ENCODE measurements around the gene TRPM4. TPM values are rescaled to one million over a fixed set of nuclear protein-coding genes. Genes with fewer than 3 reads are reported as not detected.

The TRPM4 gene
- polyA plus RNA-seq, 1 of the 3 experiments (the other 2 are of a cell fraction) = 20.6 TPM

GRCh38 chr19:49222011-49222410 lies 64.4 kb downstream of the TRPM4 start:
- CTCF ChIA-PET = interaction anchor here (1.0 to 1.8 kb wide), 5 partner anchors 14 to 224 kb away, joined by 3 to 13 read pairs (median 6); no protein-coding TSS in a partner anchor
- H3K27ac ChIP-seq (ENCODE audit: low read depth in 2 of 2, low read length in 1 of 2) = no peak overlapping the region
- H3K27me3 ChIP-seq (ENCODE audit: insufficient read depth) = peaks cover 26% of the 10 kb centered on the region; the same call in 1 of the 2 replicates
- POLR2A ChIA-PET = no interaction called here
- DNase-seq = no peak
- H3K4me2 ChIP-seq = no peak overlapping the region
- no peaks in the 10 kb centered on the region for H3K36me3 ChIP-seq (replicated peaks in 1 of 2; ENCODE audit: control insufficient read depth in 1 of 2, insufficient read depth in 2 of 2, low read length in 1 of 2)
- no peaks in the 10 kb centered on the region for H3K9me3 ChIP-seq
- WGBS (ENCODE audit: low lambda C conversion rate) = 54% methylated on average over 6 of the region's 6 CpGs
- no peaks in the 10 kb centered on the region for H3F3A ChIP-seq (replicated peaks; ENCODE audit: insufficient read depth)
- H2AFZ ChIP-seq (ENCODE audit: low read depth) = no peak overlapping the region
- H3K79me2 ChIP-seq (ENCODE audit: insufficient read depth) = no peaks in the 10 kb centered on the region
- H4K20me1 ChIP-seq (ENCODE audit: insufficient read depth) = no peaks in the 10 kb centered on the region
- no peaks in the 10 kb centered on the region for H3K9me2 ChIP-seq
- TF ChIP-seq GABPA (IDR thresholded peaks at IDR 0.05; ENCODE audit: low read depth) = no peak
- TF ChIP-seq IRF3 (IDR thresholded peaks at IDR 0.05; ENCODE audit: low read depth, low read length) = no peak
- TF ChIP-seq, protein P1, sequence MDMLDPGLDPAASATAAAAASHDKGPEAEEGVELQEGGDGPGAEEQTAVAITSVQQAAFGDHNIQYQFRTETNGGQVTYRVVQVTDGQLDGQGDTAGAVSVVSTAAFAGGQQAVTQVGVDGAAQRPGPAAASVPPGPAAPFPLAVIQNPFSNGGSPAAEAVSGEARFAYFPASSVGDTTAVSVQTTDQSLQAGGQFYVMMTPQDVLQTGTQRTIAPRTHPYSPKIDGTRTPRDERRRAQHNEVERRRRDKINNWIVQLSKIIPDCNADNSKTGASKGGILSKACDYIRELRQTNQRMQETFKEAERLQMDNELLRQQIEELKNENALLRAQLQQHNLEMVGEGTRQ (IDR thresholded peaks at IDR 0.05; ENCODE audit: borderline replicate concordance, low read depth, low read length) = no peak
- no peak overlapping the region for H3K9ac ChIP-seq
- H3K4me3 ChIP-seq (ENCODE audit: low read depth in 2 of 2, low read length in 1 of 2) = no peak overlapping the region
- no peaks in the 10 kb centered on the region; a peak in 1 of 4 replicates for H3K4me1 ChIP-seq (ENCODE audit: control insufficient read depth in 1 of 2, insufficient read depth in 2 of 2, low read depth in 1 of 2, low read length in 1 of 2)

DNA sequence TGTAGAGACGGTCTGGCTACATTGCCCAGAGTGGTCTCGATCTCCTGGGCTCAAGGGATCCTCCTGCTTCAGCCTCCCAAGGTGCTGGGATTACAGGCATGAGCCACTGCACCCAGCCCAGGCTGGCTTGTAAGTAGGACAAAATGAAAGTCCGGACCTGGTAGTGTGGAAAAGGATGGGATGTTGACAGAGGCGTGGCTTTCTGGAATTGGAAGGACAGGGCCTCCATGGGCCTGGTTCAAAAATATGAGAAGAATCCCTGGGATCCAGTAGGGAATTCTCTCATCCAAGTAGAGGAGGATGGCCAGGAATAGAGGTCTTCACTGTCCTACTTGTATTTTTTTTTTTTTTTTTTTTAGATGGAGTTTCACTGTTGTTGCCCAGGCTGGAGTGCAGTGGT lies 64.9 kb downstream of the TRPM4 start:
- H3K9ac ChIP-seq = no peak overlapping the region
- no peaks in the 10 kb centered on the region for H3K9me2 ChIP-seq
- H4K20me1 ChIP-seq (ENCODE audit: insufficient read depth) = no peaks in the 10 kb centered on the region
- H2AFZ ChIP-seq (ENCODE audit: low read depth) = no peak overlapping the region
- no peak for TF ChIP-seq FOSL2 (IDR thresholded peaks at IDR 0.05; ENCODE audit: borderline replicate concordance, low read depth)
- TF ChIP-seq, protein P1 (IDR thresholded peaks at IDR 0.05; ENCODE audit: borderline replicate concordance, low read depth, low read length) = no peak
- H3K36me3 ChIP-seq (replicated peaks in 1 of 2; ENCODE audit: control insufficient read depth in 1 of 2, insufficient read depth in 2 of 2, low read length in 1 of 2) = no peaks in the 10 kb centered on the region
- no peak overlapping the region for H3K4me3 ChIP-seq (ENCODE audit: low read depth in 2 of 2, low read length in 1 of 2)
- H3K27me3 ChIP-seq (ENCODE audit: insufficient read depth) = peaks cover 26% of the 10 kb centered on the region; the same call in 1 of the 2 replicates
- H3K79me2 ChIP-seq (ENCODE audit: insufficient read depth) = no peaks in the 10 kb centered on the region
- H3K4me2 ChIP-seq = no peak overlapping the region
- POLR2A ChIA-PET = no interaction called here
- no peaks in the 10 kb centered on the region for H3F3A ChIP-seq (replicated peaks; ENCODE audit: insufficient read depth)
- 30% methylated on average over 4 of the region's 4 CpGs for WGBS (ENCODE audit: low lambda C conversion rate)
- CTCF ChIA-PET = interaction anchor here (1.2 to 1.8 kb wide), 3 partner anchors 14 to 125 kb away, joined by 6 to 13 read pairs (median 6); no protein-coding TSS in a partner anchor
- no peaks in the 10 kb centered on the region for H3K9me3 ChIP-seq
- H3K4me1 ChIP-seq (ENCODE audit: control insufficient read depth in 1 of 2, insufficient read depth in 2 of 2, low read depth in 1 of 2, low read length in 1 of 2) = no peaks in the 10 kb centered on the region; a peak in 1 of 4 replicates
- DNase-seq = no peak
- no peak overlapping the region for H3K27ac ChIP-seq (ENCODE audit: low read depth in 2 of 2, low read length in 1 of 2)

DNA sequence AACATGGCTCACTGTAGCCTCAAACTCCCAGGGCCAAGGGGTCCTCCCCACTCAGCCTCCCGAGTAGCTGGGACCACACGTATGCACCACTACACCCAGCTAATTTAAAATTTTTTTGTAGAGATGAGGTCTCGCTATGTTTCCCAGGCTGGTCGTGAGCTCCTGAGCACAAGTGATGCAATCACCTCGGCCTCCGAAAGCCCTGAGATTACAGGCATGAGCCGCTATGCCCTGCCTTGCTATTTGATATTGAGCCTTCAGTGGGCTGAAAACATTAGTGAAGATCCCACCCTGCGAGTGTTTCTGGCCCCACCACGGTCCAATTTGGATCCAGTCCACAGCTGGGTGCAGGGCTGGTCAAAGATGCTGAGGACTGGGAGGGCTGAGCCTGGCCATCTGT lies 65.9 kb downstream of the TRPM4 start:
- H2AFZ ChIP-seq (ENCODE audit: low read depth) = no peak overlapping the region
- H4K20me1 ChIP-seq (ENCODE audit: insufficient read depth) = no peaks in the 10 kb centered on the region
- 27% methylated on average over 9 of the region's 9 CpGs for WGBS (ENCODE audit: low lambda C conversion rate)
- no peaks in the 10 kb centered on the region for H3K9me3 ChIP-seq
- H3K27ac ChIP-seq (ENCODE audit: low read depth in 2 of 2, low read length in 1 of 2) = no peak overlapping the region
- DNase-seq = no peak
- H3K4me2 ChIP-seq = no peak overlapping the region
- no peak for TF ChIP-seq PBX3 (IDR thresholded peaks at IDR 0.05)
- no peak for TF ChIP-seq ZBTB33 (IDR thresholded peaks at IDR 0.05; ENCODE audit: borderline replicate concordance, low read depth)
- TF ChIP-seq IRF3 (IDR thresholded peaks at IDR 0.05; ENCODE audit: low read depth, low read length) = no peak
- no peak for TF ChIP-seq RCOR1 (IDR thresholded peaks at IDR 0.05; ENCODE audit: low read length)
- TF ChIP-seq TEAD4 (IDR thresholded peaks at IDR 0.05; ENCODE audit: borderline replicate concordance, insufficient read depth) = no peak
- no peak for TF ChIP-seq FOXM1 (IDR thresholded peaks at IDR 0.05; ENCODE audit: low read depth)
- TF ChIP-seq GABPA (IDR thresholded peaks at IDR 0.05; ENCODE audit: low read depth) = no peak
- no peak overlapping the region for H3K4me3 ChIP-seq (ENCODE audit: low read depth in 2 of 2, low read length in 1 of 2)
- ChIA-PET POLR2A (no interaction called here), CTCF (interaction anchor here (1.4 to 5.2 kb wide), 4 partner anchors 9 to 126 kb away, joined by 3 to 48 read pairs (median 18); no protein-coding TSS in a partner anchor)
- no peaks in the 10 kb centered on the region for H3K36me3 ChIP-seq (replicated peaks in 1 of 2; ENCODE audit: control insufficient read depth in 1 of 2, insufficient read depth in 2 of 2, low read length in 1 of 2)
- no peaks in the 10 kb centered on the region; a peak in 1 of 4 replicates for H3K4me1 ChIP-seq (ENCODE audit: control insufficient read depth in 1 of 2, insufficient read depth in 2 of 2, low read depth in 1 of 2, low read length in 1 of 2)
- no peaks in the 10 kb centered on the region for H3K79me2 ChIP-seq (ENCODE audit: insufficient read depth)
- no peaks in the 10 kb centered on the region for H3K9me2 ChIP-seq
- H3F3A ChIP-seq (replicated peaks; ENCODE audit: insufficient read depth) = no peaks in the 10 kb centered on the region
- no peak overlapping the region for H3K9ac ChIP-seq
- peaks cover 26% of the 10 kb centered on the region; the same call in 1 of the 2 replicates for H3K27me3 ChIP-seq (ENCODE audit: insufficient read depth)

Measured in SK-N-SH (cell line).